BLaER1 treated with 17β-estradiol and CSF1 and Interleukin-3, amounts not matched to agents 10 nM and 100 nM (cell line): ENCODE measurements around the gene SLC44A4.
"Not testable (repeated sequence)": the region's sequence is repeated elsewhere in the genome, so short reads cannot be mapped to it uniquely, and the experiment has no call there.

ENCODE experiments used
- H3K27ac ChIP-seq, 11 experiments: shearing (Covaris generic); formaldehyde crosslinking; 2 replicates each; pipeline ENCODE4 v1.8.1; 2022
- H3K27me3 ChIP-seq, 11 experiments: shearing (Covaris generic); formaldehyde crosslinking; 2 replicates each; pipeline ENCODE4 v1.8.1; 2022
- H3K36me3 ChIP-seq, 11 experiments: shearing (Covaris generic); formaldehyde crosslinking; 2 replicates each; pipeline ENCODE4 v1.8.1; 2022
- H3K4me1 ChIP-seq, 10 experiments: shearing (Covaris generic); formaldehyde crosslinking; 2 replicates each; pipeline ENCODE4 v1.8.1; 2022
- H3K4me2 ChIP-seq, 11 experiments: shearing (Covaris generic); formaldehyde crosslinking; 2 replicates each; pipeline ENCODE4 v1.8.1; 2022
- H3K4me3 ChIP-seq, 10 experiments: shearing (Covaris generic); formaldehyde crosslinking; 2 replicates each; pipeline ENCODE4 v1.8.1; 2022
- H3K9ac ChIP-seq, 11 experiments: shearing (Covaris generic); formaldehyde crosslinking; 2 replicates each; pipeline ENCODE4 v1.8.1; 2022
- H3K9me3 ChIP-seq, 11 experiments: shearing (Covaris generic); formaldehyde crosslinking; replicated peaks in 1 of 11; 2 replicates each; pipeline ENCODE4 v1.8.1; 2022
- H4K20me1 ChIP-seq, 11 experiments: shearing (Covaris generic); formaldehyde crosslinking; 2 replicates each; pipeline ENCODE4 v1.8.1; 2022
- Cebpa-rat ChIP-seq, 11 experiments: shearing (Covaris generic); IDR thresholded peaks; 2 replicates each; pipeline ENCODE4 v1.8.1; 2022

The SLC44A4 gene

DNA sequence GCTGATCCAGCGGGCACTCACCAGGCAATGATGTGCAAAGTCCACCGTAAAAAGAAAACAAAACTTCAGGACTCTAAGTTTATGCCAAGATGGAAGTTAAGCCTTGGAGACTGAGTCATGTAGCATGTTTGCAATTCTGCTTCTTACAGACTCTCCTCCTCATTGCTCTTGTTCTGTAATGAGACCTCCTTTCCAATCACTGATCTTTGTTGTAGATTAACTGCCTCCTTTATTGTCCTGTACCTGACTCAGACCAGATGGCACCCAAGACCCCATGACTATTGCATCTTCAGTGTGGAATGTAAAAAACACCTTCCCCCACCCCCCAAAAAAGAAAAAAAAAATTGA is 27.3 kb downstream of the SLC44A4 start:
- Histone ChIP-seq H3K4me1 (no peaks in the 10 kb centered on the region), H4K20me1 (no peaks in the 10 kb centered on the region; a peak in 1 of 22 replicates), H3K4me2 (no peak overlapping the region), H3K9me3 (peaks cover 6 to 24% (median 16%) of the 10 kb centered on the region in 11 experiments; a peak in 20 of 22 replicates), H3K27me3 (no peaks in the 10 kb centered on the region), H3K36me3 (peaks cover 0 to 18% (median 4%) of the 10 kb centered on the region in 11 experiments; a peak in 8 of 22 replicates), H3K9ac (no peak overlapping the region), H3K4me3 (no peak overlapping the region), H3K27ac (no peak overlapping the region)
- no peak for TF ChIP-seq Cebpa-rat (IDR thresholded peaks at IDR 0.05)

DNA sequence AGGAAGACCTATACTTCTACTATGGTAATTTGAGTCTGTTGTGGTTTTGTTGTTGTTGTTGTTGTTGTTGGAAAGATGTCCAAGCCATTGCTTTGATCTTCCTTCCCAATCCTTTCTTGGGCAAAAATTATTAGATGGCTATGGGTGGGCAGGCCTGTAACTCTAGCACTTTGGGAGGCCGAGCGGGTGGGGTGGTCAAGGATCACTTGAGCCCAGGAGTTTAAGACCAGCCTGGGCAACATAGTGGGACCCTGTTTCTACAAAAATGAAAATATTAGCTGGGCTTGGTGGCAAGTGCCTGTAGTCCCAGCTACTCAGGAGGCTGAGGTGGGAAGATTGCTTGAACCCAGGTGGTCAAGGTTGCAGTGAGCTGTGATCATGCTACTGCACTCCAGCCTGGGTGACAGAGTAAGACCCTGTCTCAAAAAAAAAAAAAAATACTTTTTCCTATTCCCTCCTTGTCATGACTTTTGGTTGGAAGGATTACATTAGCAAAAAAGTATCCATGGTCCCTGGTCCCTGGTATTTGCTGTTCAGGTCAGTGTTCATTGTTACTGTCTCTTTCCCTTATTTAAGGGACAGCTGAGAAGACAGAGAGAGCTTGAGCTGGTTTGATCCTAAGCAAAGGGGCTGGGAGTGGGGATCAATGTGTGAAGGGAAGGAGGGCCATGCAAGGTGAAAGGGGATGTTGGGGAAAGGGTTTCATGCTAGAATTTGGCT is 27.9 kb downstream of the SLC44A4 start:
- H3K27ac ChIP-seq, result no peak overlapping the region

DNA sequence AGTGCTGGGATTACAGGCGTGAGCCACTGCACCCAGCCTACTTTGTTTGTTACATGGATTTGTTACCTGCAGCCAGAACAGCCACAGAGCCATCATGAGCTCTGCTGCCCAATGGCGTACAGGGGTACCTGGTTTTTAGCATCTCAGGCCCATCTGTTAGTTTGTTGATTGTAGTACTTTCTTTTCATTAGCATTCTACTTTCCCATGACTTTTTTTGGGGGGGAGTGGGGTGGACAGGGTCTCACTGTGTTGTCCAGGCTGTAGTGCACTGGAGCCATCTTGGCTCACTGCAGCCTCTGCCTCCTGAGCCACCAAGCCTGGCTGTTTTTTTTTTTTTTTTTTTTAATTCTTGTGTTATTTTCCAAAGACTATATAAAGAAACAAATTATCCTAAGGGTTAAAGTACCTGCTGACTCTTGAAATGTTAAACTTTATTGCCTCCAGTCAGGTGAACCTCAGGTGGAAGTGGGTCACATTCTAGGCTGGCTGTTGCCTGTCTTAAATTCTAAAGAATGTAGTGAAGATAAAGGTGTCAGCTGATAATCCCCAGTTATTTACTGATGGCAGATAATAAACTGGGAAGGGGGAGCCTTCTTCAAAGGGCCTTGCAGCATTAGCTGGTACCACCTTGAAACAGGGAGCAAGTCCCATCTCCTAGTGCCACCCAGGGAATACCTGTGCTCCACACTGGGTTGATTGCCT is 31.4 kb downstream of the SLC44A4 start:
- H3K27ac ChIP-seq, result no peak overlapping the region
- no peak overlapping the region for H3K4me2 ChIP-seq
- H3K27me3 ChIP-seq, result no peaks in the 10 kb centered on the region
- H3K9ac ChIP-seq, result no peak overlapping the region
- peaks cover 0 to 9% (median 2%) of the 10 kb centered on the region in 10 experiments; a peak in 6 of 20 replicates for H3K4me1 ChIP-seq
- no peak for TF ChIP-seq Cebpa-rat (IDR thresholded peaks at IDR 0.05)
- peaks cover 0 to 8% (median 0%) of the 10 kb centered on the region in 11 experiments; a peak in 9 of 22 replicates for H3K9me3 ChIP-seq
- H4K20me1 ChIP-seq, result peaks cover 0 to 25% (median 8%) of the 10 kb centered on the region in 11 experiments; a peak in 12 of 22 replicates
- H3K36me3 ChIP-seq, result peaks cover 0 to 6% (median 0%) of the 10 kb centered on the region in 11 experiments; a peak in 2 of 22 replicates
- no peak overlapping the region for H3K4me3 ChIP-seq

More for the DNA sequence above, 27.9 kb downstream of the SLC44A4 start:
- no peak for TF ChIP-seq Cebpa-rat (IDR thresholded peaks at IDR 0.05)
- Histone ChIP-seq H3K9ac (no peak overlapping the region), H3K4me1 (no peaks in the 10 kb centered on the region), H3K9me3 (peaks cover 6 to 24% (median 16%) of the 10 kb centered on the region in 11 experiments; a peak in 20 of 22 replicates), H3K4me2 (no peak overlapping the region), H3K27me3 (no peaks in the 10 kb centered on the region), H4K20me1 (no peaks in the 10 kb centered on the region; a peak in 1 of 22 replicates), H3K4me3 (no peak overlapping the region), H3K36me3 (peaks cover 0 to 13% (median 4%) of the 10 kb centered on the region in 11 experiments; a peak in 8 of 22 replicates)

DNA sequence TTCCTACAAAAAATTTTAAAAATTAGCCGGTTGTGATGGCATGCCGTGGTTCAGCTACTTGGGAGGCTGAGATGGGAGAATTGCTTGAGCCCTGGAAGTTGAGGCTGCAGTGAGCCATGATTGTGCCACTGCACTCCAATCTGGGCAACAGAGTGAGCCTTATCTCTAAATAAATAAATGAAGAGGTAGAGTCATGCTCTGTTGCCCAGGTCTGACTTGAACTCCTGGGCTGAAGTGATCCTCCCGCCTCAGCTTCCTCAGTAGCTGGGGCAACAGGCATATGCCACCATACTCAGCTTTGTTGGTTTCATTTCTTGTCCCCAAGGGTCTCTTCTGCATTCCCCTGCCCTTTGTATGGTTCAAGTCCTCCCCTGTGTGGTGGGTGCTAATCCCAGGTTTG is 34.3 kb downstream of the SLC44A4 start:
- Histone ChIP-seq H3K36me3 (peaks cover 19 to 34% (median 25%) of the 10 kb centered on the region in 11 experiments), H3K9ac (no peak overlapping the region), H3K4me2 (peak overlapping the region in 3 of 11 experiments; percentile 22 to 41 (median 36); a peak in 5 of 22 replicates), H4K20me1 (peaks cover 21 to 54% (median 36%) of the 10 kb centered on the region in 11 experiments), H3K27me3 (no peaks in the 10 kb centered on the region), H3K27ac (no peak overlapping the region), H3K4me3 (no peak overlapping the region), H3K4me1 (peaks cover 3 to 15% (median 9%) of the 10 kb centered on the region in 10 experiments; a peak in 14 of 20 replicates), H3K9me3 (no peaks in the 10 kb centered on the region; a peak in 1 of 22 replicates)
- no peak for TF ChIP-seq Cebpa-rat (IDR thresholded peaks at IDR 0.05)

DNA sequence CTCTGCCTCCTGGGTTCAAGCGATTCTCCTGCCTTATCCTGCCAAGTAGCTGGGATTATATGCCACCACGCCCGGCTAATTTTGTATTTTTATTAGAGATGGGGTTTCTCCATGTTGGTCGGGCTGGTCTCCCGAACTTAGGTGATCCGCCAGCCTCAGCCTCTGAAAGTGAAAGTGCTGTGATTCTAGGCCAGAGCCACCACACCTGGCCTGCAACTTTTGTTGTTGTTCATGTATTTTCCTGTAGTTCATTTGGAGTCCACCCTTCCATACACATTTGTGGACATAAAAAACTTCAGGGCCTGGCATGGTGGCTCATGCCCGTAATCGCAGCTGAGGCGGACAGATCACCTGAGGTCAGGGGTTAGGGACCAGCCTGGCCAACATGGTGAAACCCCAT is 36.7 kb downstream of the SLC44A4 start:
- H3K9ac ChIP-seq, result no peak overlapping the region; a peak in 1 of 22 replicates
- peaks cover 43 to 59% (median 50%) of the 10 kb centered on the region in 11 experiments for H3K36me3 ChIP-seq
- no peak overlapping the region for H3K4me3 ChIP-seq
- no peak overlapping the region for H3K4me2 ChIP-seq
- no peak for TF ChIP-seq Cebpa-rat (IDR thresholded peaks at IDR 0.05)
- no peaks in the 10 kb centered on the region for H3K27me3 ChIP-seq
- H3K27ac ChIP-seq, result 0 out of 22 replicates have a peak overlapping the region, but pooled peaks of 1 of the 11 experiments have one; percentile 7
- peaks cover 28 to 39% (median 33%) of the 10 kb centered on the region in 10 experiments for H3K4me1 ChIP-seq
- H3K9me3 ChIP-seq, result no peaks in the 10 kb centered on the region; a peak in 1 of 22 replicates
- peaks cover 46 to 79% (median 61%) of the 10 kb centered on the region in 11 experiments for H4K20me1 ChIP-seq

DNA sequence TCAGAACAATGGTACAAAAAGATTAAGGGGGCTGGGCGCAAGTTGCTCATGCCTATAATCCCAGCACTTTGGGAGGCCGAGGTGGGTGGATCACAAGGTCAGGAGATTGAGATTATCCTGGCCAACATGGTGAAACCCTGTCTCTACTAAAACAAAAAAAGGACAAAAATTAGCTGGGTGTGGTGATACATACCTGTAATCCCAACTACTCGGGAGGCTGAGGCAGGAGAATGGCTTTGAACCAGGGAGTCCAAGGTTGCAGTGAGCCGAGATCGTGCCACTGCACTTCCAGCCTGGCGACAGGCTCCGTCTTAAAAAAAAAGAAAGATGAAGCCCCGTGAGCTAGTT is 39.0 kb downstream of the SLC44A4 start:
- H4K20me1 ChIP-seq, result peaks cover 59 to 88% (median 75%) of the 10 kb centered on the region in 11 experiments
- H3K4me2 ChIP-seq, result peak overlapping the region in 10 of 11 experiments; percentile 27 to 98 (median 95); a peak in 13 of 22 replicates

DNA sequence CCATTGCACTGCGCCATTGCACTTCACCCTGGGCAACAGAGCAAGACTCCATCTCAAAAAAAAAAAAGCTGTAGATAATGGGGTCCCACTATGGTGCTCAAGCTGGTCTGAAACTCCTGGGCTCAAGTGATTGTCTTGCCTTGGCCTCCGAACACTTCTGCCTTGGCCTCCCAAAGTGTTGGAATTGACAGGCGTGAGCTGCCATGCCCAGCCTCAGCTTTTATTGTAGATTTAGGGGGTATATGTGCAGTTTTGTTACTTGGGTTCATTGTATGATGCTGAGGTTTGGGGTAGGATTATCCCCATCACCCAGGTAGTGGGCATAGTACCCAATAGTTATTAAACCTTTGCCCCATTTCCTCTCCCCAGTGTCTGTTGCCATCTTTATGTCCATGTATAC is 39.8 kb downstream of the SLC44A4 start:
- H3K27me3 ChIP-seq, result no peaks in the 10 kb centered on the region
- peak overlapping the region; percentile 86 to 99 (median 96) for H3K4me2 ChIP-seq
- H4K20me1 ChIP-seq, result peaks cover 59 to 82% (median 72%) of the 10 kb centered on the region in 11 experiments
- TF ChIP-seq Cebpa-rat (IDR thresholded peaks at IDR 0.05), result no peak
- H3K9ac ChIP-seq, result peak overlapping the region in 10 of 11 experiments; percentile 86 to 99 (median 94); a peak in 17 of 22 replicates
- peaks cover 30 to 38% (median 33%) of the 10 kb centered on the region in 10 experiments for H3K4me1 ChIP-seq
- peak overlapping the region in 9 of 10 experiments; percentile 77 to 96 (median 90); a peak in 17 of 20 replicates for H3K4me3 ChIP-seq
- peak overlapping the region in 1 of 11 experiments; percentile 19; a peak in 1 of 22 replicates for H3K27ac ChIP-seq
- H3K36me3 ChIP-seq, result peaks cover 51 to 67% (median 60%) of the 10 kb centered on the region in 11 experiments
- H3K9me3 ChIP-seq, result no peaks in the 10 kb centered on the region; a peak in 1 of 22 replicates

More for the DNA sequence above, 39.0 kb downstream of the SLC44A4 start:
- peaks cover 29 to 43% (median 34%) of the 10 kb centered on the region in 10 experiments for H3K4me1 ChIP-seq
- H3K9ac ChIP-seq, result peak overlapping the region in 1 of 11 experiments; percentile 8; a peak in 1 of 22 replicates
- not testable (repeated sequence) for H3K27me3 ChIP-seq, H3K9me3 ChIP-seq
- H3K4me3 ChIP-seq, result peak overlapping the region in 7 of 10 experiments; percentile 38 to 96 (median 90); a peak in 5 of 20 replicates
- 0 out of 22 replicates have a peak overlapping the region, but pooled peaks of 1 of the 11 experiments have one; percentile 4 for H3K27ac ChIP-seq
- peaks cover 51 to 67% (median 60%) of the 10 kb centered on the region in 11 experiments for H3K36me3 ChIP-seq

DNA sequence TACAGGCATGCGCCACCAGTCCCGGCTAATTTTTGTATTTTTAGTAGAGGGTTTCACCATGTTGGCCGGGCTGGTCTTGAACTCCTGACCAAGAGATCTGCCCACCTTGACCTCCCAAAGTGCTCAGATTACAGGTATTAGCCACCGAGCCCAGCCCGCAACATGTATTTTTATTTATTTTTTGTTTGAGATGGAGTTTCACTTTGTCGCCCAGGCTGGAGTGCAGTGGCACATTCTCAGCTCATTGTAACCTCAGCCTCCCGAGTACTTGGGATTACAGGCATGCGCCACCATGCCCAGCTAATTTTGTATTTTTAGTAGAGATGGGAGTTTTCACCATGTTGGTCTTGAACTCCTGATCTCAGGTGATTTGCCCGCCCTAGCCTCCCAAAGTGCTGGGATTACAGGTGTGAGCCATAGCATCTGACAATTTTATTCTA is 40.7 kb downstream of the SLC44A4 start:
- Histone ChIP-seq H4K20me1 (peaks cover 59 to 78% (median 72%) of the 10 kb centered on the region in 11 experiments), H3K27ac (peak overlapping the region in 9 of 11 experiments; percentile 19 to 98 (median 96); a peak in 13 of 22 replicates), H3K4me1 (peaks cover 37 to 46% (median 41%) of the 10 kb centered on the region in 10 experiments), H3K4me3 (peak overlapping the region; percentile 77 to 96 (median 89); a peak in 19 of 20 replicates), H3K36me3 (peaks cover 51 to 67% (median 60%) of the 10 kb centered on the region in 11 experiments), H3K4me2 (peak overlapping the region; percentile 86 to 99 (median 96)), H3K9ac (peak overlapping the region; percentile 86 to 99 (median 94); a peak in 21 of 22 replicates)
- H3K9me3 ChIP-seq, H3K27me3 ChIP-seq: not testable (repeated sequence)
